HUES6 (cell line): Measurements from ENCODE around the gene FUBP3.
A peak's percentile ranks its signal among the peaks of the same experiment; 100 is the strongest.

Experiments
- H3K27ac ChIP-seq: 2 replicates; pipeline ENCODE4 v1.7.0; 2013; ENCODE audit warnings: low read depth, mild to moderate bottlenecking, low read length, inconsistent platforms
- H3K27me3 ChIP-seq: 2 replicates; pipeline ENCODE4 v1.6.1; 2013; ENCODE audit warnings: low read length; ENCODE audit not compliant: control insufficient read depth, insufficient read depth
- H3K36me3 ChIP-seq: 2 replicates; pipeline ENCODE4 v1.6.1; 2013; ENCODE audit warnings: low read length; ENCODE audit not compliant: control insufficient read depth, insufficient read depth
- H3K4me1 ChIP-seq: 2 replicates; pipeline ENCODE4 v1.6.1; 2013; ENCODE audit warnings: low read length; ENCODE audit not compliant: control insufficient read depth, insufficient read depth
- H3K4me3 ChIP-seq: 2 replicates; pipeline ENCODE4 v1.5.1; 2013; ENCODE audit warnings: low read depth, low read length
- H3K9ac ChIP-seq: one replicate; pipeline ENCODE4 v1.6.1; 2013; ENCODE audit warnings: mild to moderate bottlenecking, low read length
- H3K9me3 ChIP-seq: 2 replicates; pipeline ENCODE4 v1.6.1; 2013; ENCODE audit warnings: low read depth, low read length; ENCODE audit not compliant: control insufficient read depth, insufficient read depth

FUBP3 gene

DNA sequence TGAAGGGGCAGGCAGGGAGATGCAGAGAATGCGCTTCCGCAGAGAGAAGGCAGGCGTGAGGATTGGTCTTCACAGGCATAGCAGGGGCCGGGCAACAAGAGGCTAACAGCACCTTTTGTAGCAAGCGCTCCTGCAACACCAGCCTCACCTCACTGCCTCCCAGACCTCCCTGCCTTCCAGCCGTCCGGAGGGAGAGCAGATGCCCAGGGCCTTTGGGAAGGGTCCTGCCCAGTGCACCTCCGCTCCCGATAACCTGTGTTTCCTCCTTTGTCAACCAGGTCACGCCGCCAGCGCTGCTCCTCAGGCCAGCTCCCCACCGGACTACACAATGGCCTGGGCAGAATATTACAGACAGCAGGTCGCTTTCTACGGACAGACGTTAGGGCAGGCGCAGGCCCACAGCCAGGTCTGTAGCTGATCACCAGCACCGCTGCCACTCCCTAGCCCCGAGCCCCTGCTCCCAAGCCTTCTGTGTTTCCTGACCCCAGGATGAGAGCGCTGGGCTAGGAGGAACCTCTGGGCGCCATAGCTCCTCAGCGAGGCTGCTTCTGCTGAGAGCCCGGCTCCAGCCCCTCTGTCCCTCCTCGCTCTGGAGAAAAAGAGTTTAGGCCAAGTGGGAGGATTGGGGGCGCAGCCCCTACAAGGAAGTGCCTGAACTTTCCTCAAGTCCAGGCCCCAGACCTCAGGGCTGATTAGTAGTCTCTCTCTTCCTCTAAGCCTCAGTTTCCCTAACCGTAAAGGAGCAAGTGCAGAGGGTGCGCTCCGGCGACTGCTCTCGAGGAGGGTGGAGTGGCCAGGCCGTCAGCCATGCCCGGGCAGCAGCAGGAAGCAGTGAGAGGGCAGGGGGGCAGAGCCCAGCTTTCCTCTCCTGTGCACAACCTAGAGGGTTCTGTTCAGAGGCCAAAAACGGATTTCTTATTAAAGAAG is 56.6 kb downstream of the FUBP3 start:
- no peaks in the 10 kb centered on the region for H3K27me3 ChIP-seq

DNA sequence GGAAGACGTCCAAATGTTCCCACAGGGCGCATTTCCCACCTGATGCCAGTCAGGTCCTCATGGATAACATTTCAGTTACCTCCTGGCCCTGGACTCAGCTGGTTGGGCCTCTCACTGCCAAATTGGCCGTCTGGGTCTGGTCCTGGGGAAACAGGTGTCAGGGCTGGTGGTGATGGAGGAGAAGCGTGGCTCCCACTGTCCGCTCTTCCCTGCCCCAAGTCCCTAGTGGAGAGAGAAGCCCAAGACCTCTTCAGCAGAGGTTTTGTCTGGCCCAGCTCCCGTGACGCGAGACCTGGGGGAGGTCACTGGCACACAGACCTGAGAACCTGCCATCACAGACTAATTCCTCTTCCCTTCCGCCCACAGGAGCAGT is 57.3 kb downstream of the FUBP3 start:
- Histone ChIP-seq H3K27ac (no peak overlapping the region), H3K4me3 (no peak overlapping the region), H3K9me3 (no peaks in the 10 kb centered on the region), H3K9ac (no peak overlapping the region), H3K36me3 (peaks cover 62% of the 10 kb centered on the region), H3K27me3 (no peaks in the 10 kb centered on the region), H3K4me1 (peaks cover 13% of the 10 kb centered on the region)

More for the DNA sequence above, 56.6 kb downstream of the FUBP3 start:
- Histone ChIP-seq H3K9me3 (no peaks in the 10 kb centered on the region), H3K27ac (no peak overlapping the region), H3K4me1 (peaks cover 13% of the 10 kb centered on the region), H3K9ac (no peak overlapping the region), H3K36me3 (peaks cover 68% of the 10 kb centered on the region), H3K4me3 (no peak overlapping the region)

DNA sequence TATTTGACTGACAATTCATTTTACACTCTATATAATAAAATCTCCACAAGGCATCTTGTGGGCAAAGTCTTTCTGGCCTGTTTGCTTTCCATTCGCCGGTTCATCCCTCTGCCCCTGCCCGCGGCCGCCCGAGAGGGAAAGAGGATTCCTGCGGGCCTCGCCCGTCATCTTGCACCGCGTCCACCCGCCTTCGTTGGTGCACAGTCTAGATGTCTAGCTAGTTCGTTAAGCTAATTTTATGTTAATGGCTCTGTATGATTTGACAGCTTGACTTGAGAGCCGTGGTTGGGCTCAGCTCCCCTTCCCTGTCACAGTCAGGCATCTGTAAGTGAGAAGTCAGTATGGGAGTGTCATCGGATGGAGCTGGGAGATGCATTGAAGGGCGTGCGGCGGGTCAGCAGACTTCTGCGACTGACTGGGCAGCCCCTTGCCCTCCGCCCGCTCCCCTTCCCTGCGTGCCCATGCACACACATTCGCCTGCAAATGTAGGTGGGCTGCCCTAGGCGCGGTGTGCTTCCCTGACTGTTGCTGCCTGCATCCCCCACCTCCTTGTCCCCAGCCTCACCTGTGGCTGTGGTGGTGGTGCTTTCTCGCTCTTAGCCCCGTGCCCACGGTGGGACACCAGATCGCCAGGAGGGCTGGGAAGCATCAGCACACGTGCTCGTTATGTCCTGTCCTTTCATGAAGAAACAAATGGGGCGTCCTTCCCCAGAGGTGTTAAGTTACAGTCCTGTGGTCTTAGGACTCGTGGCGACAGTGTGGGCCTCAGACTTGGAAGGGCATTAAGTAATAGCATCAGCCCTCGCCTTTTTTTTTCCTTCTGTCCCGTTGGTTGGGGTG is 59.1 kb downstream of the FUBP3 start:
- Histone ChIP-seq H3K9me3 (no peaks in the 10 kb centered on the region), H3K27ac (no peak overlapping the region), H3K36me3 (peaks cover 43% of the 10 kb centered on the region), H3K27me3 (no peaks in the 10 kb centered on the region), H3K9ac (peak overlapping the region; percentile 28), H3K4me3 (no peak overlapping the region), H3K4me1 (peaks cover 13% of the 10 kb centered on the region)

DNA sequence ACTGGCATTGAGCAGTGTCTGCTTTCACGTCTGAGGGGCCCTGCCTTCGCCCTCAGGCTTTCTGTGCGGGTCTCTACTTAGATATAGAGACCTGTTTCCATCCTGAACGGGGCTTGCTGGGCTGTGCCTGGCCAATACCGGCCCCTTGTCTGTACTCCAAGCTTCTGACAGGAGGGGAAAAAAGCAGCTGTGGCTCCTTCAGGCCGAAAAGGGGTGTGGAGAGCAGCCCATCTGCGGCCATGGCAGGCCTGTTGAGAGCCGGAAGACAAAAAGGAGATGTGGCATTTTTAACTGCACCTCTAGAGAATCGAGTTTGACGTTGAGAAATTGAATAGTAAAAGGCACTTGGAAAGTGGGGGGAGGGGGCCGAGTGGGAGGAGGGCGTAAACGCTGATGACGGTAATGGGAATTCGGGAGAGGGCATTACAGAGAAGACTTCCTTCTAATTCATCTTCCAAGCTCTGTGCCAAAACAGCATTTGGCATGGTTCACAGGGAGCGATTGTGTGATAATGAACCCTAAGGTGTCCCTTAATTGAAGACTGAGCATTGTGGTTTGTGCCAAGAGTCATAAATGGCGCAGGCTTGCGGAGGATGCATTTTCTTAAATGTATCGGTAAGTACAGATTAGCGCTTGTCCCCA is 59.9 kb downstream of the FUBP3 start:
- Histone ChIP-seq H3K4me1 (peaks cover 13% of the 10 kb centered on the region), H3K27me3 (no peaks in the 10 kb centered on the region), H3K9ac (no peak overlapping the region), H3K9me3 (no peaks in the 10 kb centered on the region), H3K4me3 (no peak overlapping the region), H3K36me3 (peaks cover 36% of the 10 kb centered on the region), H3K27ac (no peak overlapping the region)

DNA sequence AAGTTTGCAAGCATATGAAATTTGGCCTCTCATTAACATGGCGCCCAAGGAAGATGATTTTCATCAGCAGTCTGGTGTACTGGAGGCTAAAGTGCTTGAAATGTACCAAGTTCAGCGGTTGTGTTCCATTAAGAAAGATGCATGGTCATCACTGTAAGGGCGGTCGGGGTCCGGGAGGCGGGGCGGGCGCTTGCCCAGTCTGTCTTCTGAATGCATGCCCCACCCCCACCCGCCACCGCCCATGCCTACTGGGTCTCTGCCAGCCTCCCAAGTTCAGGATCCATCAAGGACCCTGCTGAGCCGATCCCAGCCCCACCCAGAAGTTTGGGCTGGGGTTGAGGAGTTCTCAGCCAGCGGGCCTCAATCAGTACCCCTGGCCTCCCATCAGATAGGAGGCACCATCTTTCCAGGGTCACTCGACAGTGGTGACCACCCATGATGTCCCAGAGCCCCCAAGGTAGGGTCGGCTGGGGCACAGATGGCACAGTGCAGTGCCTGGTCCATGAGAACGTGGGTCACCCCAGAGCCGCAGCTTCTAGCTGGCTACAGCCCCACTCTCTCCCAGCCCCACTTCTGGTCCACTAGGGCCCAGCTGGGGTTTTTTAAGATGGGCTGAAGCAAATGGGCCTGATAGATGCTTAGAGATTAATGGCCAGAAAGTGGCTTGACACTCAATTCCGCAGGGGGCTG is 60.6 kb downstream of the FUBP3 start:
- H3K9ac ChIP-seq, result no peak overlapping the region
- H3K27me3 ChIP-seq, result no peaks in the 10 kb centered on the region
- peaks cover 28% of the 10 kb centered on the region for H3K36me3 ChIP-seq
- no peak overlapping the region for H3K4me3 ChIP-seq
- H3K9me3 ChIP-seq, result no peaks in the 10 kb centered on the region
- H3K27ac ChIP-seq, result no peak overlapping the region
- peaks cover 13% of the 10 kb centered on the region for H3K4me1 ChIP-seq

DNA sequence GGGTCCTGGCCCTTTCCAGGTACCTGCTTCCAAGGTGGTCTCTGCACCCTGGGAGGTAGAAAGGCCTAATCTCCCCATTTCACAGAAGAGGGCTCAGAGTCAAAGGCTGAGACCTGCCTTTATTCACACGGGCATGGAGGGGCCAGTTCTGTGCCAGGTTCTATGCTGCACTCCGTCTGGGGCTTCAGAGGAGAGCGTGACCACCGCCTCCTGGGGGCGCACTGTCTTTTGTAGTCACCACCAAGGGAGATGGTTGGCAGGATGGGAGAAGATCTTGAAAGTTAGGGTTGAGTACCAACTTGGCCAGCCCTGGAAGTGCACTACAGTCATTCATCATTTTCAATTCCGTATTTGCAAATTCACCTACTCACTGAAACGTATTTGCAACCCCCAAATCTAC is 61.3 kb downstream of the FUBP3 start:
- no peak overlapping the region for H3K27ac ChIP-seq

DNA sequence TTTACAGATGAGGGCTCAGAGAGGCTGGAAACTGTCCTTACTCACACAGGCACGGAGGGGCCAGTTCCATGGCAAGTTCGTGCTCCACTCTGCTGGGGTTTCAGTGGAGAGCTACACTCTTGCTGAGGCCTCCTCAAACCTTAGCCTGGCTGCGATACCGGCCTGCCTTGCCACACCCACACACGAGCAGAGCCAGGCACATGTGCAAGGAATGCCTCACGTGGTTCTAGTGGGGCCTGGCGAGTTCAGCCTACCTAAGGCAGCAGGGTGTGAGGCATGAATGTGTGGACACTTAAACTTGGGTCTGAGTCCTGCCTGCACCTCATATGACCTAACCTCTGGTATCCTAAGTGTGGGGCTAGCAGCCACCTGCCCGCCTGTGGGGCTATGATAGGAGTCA is 63.5 kb downstream of the FUBP3 start:
- Histone ChIP-seq H3K36me3 (peaks cover 7% of the 10 kb centered on the region), H3K27me3 (no peaks in the 10 kb centered on the region), H3K9ac (no peak overlapping the region), H3K27ac (no peak overlapping the region), H3K9me3 (no peaks in the 10 kb centered on the region), H3K4me1 (peaks cover 13% of the 10 kb centered on the region), H3K4me3 (no peak overlapping the region)

More for the DNA sequence above, 61.3 kb downstream of the FUBP3 start:
- Histone ChIP-seq H3K9ac (no peak overlapping the region), H3K36me3 (peaks cover 23% of the 10 kb centered on the region), H3K4me1 (peaks cover 13% of the 10 kb centered on the region), H3K4me3 (no peak overlapping the region), H3K9me3 (no peaks in the 10 kb centered on the region), H3K27me3 (no peaks in the 10 kb centered on the region)

DNA sequence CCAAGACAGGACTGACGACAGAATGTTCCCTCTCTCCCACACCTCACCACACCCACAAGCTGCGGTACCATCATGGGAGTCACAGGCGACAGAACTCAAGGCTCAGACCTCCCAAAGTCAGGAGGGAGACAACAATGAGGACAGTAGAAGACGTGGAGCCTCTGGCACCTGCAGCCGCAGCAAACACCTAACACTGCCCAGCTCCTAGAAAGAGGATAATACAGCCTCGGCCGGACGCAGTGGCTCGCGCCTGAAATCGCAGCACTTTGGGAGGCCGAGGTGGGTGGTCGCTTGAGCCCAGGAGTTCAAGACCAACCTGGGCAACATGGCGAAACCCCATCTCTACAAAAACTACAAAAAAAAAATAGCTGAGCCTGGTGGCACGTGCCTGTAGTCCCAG is 71.8 kb downstream of the FUBP3 start:
- Histone ChIP-seq H3K9ac (no peak overlapping the region), H3K27me3 (peaks cover 33% of the 10 kb centered on the region), H3K36me3 (no peaks in the 10 kb centered on the region), H3K4me3 (no peak overlapping the region), H3K9me3 (no peaks in the 10 kb centered on the region), H3K27ac (no peak overlapping the region), H3K4me1 (no peaks in the 10 kb centered on the region)

DNA sequence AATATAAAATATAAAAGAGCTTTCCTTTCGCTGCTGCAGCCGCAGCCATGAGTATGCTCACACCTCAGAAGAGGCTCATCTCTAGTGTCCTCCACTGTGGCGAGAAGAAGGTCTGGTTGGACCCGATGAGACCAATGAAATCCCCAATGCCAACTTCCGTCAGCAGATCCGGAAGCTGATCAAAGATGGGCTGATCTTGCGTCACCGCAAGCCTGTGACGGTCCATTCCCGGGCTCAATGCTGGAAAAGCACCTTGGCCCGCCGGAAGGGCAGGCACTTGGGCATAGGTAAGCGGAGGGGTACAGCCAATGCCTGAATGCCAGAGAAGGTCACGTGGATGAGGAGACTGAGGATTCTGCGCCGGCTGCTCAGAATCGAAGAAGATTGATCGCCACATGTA is 72.4 kb downstream of the FUBP3 start:
- Histone ChIP-seq H3K36me3 (no peaks in the 10 kb centered on the region), H3K27me3 (peaks cover 39% of the 10 kb centered on the region), H3K27ac (no peak overlapping the region), H3K4me3 (no peak overlapping the region), H3K4me1 (no peaks in the 10 kb centered on the region), H3K9ac (no peak overlapping the region), H3K9me3 (no peaks in the 10 kb centered on the region)

DNA sequence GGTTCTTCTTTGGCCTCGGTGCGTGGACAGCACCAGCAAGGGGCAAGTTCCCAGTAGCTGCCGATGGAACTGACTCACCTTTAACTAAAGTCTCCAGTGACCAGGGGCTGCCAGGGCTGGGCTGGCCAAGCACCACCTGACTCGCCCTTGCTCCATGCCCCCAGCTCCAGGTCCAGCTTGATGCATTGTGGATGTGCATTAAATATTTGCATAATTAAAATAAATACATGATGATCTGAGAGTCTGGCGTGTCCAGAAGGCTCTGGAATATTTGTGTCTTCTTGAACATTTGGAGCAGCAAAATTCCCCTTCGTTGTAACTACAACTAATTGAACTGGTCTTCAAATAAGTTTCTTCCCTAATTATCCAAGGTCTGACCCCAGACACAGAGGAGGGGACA is 75.5 kb downstream of the FUBP3 start:
- H3K27me3 ChIP-seq, result peaks cover 70% of the 10 kb centered on the region
- H3K4me1 ChIP-seq, result no peaks in the 10 kb centered on the region

More for the DNA sequence above, 75.5 kb downstream of the FUBP3 start:
- H3K9me3 ChIP-seq, result peaks cover 8% of the 10 kb centered on the region
- H3K27ac ChIP-seq, result no peak overlapping the region
- no peaks in the 10 kb centered on the region for H3K36me3 ChIP-seq
- no peak overlapping the region for H3K4me3 ChIP-seq
- no peak overlapping the region for H3K9ac ChIP-seq
